SH-SY5Y (cell line): ENCODE data around the gene MCAT.

Experiments used
- GATA2 ChIP-seq: IDR thresholded peaks from 2 replicates; pipeline ENCODE4 v1.6.1; 2011; ENCODE audit warnings: mild to moderate bottlenecking, low read depth, low read length
- GATA3 ChIP-seq: IDR thresholded peaks from 2 replicates; pipeline ENCODE4 v1.6.1; 2011; ENCODE audit warnings: low read depth, mild to moderate bottlenecking, low read length, moderate library complexity

- TF ChIP-seq GATA2 = no peak
- TF ChIP-seq GATA3 = no peak
These were observed 38.9 kb upstream of the MCAT start for GRCh38 chr22:43182118-43182517.
